Stimulated activated naive CD8-positive, alpha-beta T cell treated with anti-CD3 and anti-CD28 coated beads, Interleukin-15, Interleukin-2, amounts not matched to agents 100 U/mL and 50 U/mL, for 24 hours (primary cell): ENCODE data around the gene IFNA10.
"Not testable (repeated sequence)": the region's sequence is repeated elsewhere in the genome, so short reads cannot be mapped to it uniquely, and the experiment has no call there.

Experiments
- ATAC-seq: fragments of 150-1000 bp; cut with Tn5 transposase; one replicate; pipeline ENCODE4 v1.10.0; 2021
- DNase-seq: peaks from one replicate; pipeline ENCODE4 v3.0.0; 2021

Gene IFNA10

GRCh38 chr9:21207043-21207442 lies at the start of gene IFNA10:
IFNA10 (minus strand) TSS chr9:21207143; CDS start chr9:21207097, 46 bp downstream.
- not testable (repeated sequence) for DNase-seq, ATAC-seq

GRCh38 chr9:21255538-21256212 lies 48.7 kb upstream of the IFNA10 start:
- no peak for DNase-seq
- no peak for ATAC-seq

- peak; percentile 82 for ATAC-seq
- no peak for DNase-seq
Observed at GRCh38 chr9:21252721-21253547, 46.0 kb upstream of the IFNA10 start.

GRCh38 chr9:21251638-21252037 lies 44.7 kb upstream of the IFNA10 start:
- DNase-seq: no peak
- no peak for ATAC-seq

GRCh38 chr9:21251190-21251589 lies 44.2 kb upstream of the IFNA10 start:
- no peak for ATAC-seq

GRCh38 chr9:21244836-21245235 lies 37.9 kb upstream of the IFNA10 start:
- no peak for DNase-seq
- ATAC-seq: no peak

More at GRCh38 chr9:21251190-21251589, 44.2 kb upstream of the IFNA10 start:
- DNase-seq: no peak

GRCh38 chr9:21239911-21240310 lies 33.0 kb upstream of the IFNA10 start, which contains the start of gene IFNA14:
IFNA14 (minus strand) TSS chr9:21240005; CDS start chr9:21239935, 70 bp downstream.
- no peak for ATAC-seq

GRCh38 chr9:21236360-21236714 lies 29.4 kb upstream of the IFNA10 start:
- DNase-seq, ATAC-seq: not testable (repeated sequence)

More at GRCh38 chr9:21239911-21240310, 33.0 kb upstream of the IFNA10 start, which contains the start of gene IFNA14:
- DNase-seq: no peak

GRCh38 chr9:21235468-21236359 lies 28.8 kb upstream of the IFNA10 start:
- peak; percentile 11 for DNase-seq
- peak; percentile 52 for ATAC-seq

- DNase-seq: no peak
- ATAC-seq: no peak
Observed at GRCh38 chr9:21234153-21234687, 27.3 kb upstream of the IFNA10 start.

GRCh38 chr9:21233258-21233657 lies 26.3 kb upstream of the IFNA10 start:
- no peak for ATAC-seq
- DNase-seq: no peak

- DNase-seq (no peak), ATAC-seq (no peak)
Observed at GRCh38 chr9:21228122-21228521, 21.2 kb upstream of the IFNA10 start, which contains the start of gene IFNA17. IFNA17 (minus strand) TSS chr9:21228222; CDS start chr9:21228173, 49 bp downstream.

GRCh38 chr9:21217211-21217610 lies 10.3 kb upstream of the IFNA10 start, which contains the start of gene IFNA16:
IFNA16 (minus strand) TSS chr9:21217311; CDS start chr9:21217305, 6 bp downstream.
- DNase-seq, ATAC-seq: not testable (repeated sequence)

GRCh38 chr9:21213411-21214326 lies 6.7 kb upstream of the IFNA10 start:
- not testable (repeated sequence) for ATAC-seq, DNase-seq

GRCh38 chr9:21212160-21212559 lies 5.2 kb upstream of the IFNA10 start:
- not testable (repeated sequence) for ATAC-seq

GRCh38 chr9:21210782-21211181 lies 3.8 kb upstream of the IFNA10 start:
- DNase-seq, ATAC-seq: not testable (repeated sequence)

More at GRCh38 chr9:21212160-21212559, 5.2 kb upstream of the IFNA10 start:
- not testable (repeated sequence) for DNase-seq

- DNase-seq (no peak), ATAC-seq (no peak)
Observed at GRCh38 chr9:21210311-21210710, 3.4 kb upstream of the IFNA10 start.

GRCh38 chr9:21205204-21205603 lies 1.7 kb downstream of the IFNA10 start:
- no peak for DNase-seq
- peak; percentile 49 for ATAC-seq

GRCh38 chr9:21202105-21202504 lies 4.8 kb downstream of the IFNA10 start, which contains the start of gene IFNA7:
IFNA7 (minus strand) TSS chr9:21202205; CDS start chr9:21202165, 40 bp downstream.
- ATAC-seq: not testable (repeated sequence)

More at GRCh38 chr9:21202105-21202504, 4.8 kb downstream of the IFNA10 start, which contains the start of gene IFNA7:
- not testable (repeated sequence) for DNase-seq
